SW480 (cell line): ENCODE data around the gene MTRF1.
"Not testable (repeated sequence)": the region's sequence is repeated elsewhere in the genome, so short reads cannot be mapped to it uniquely, and the experiment has no call there.

Source experiments
- DNase-seq: peaks from one replicate; pipeline ENCODE4 v3.0.0-alpha.2; 2016; ENCODE audit warnings: low spot score

Gene MTRF1

GRCh38 chr13:41177616-41178015, 85.8 kb downstream of the MTRF1 start:
- no peak for DNase-seq

GRCh38 chr13:41175576-41175975, 87.8 kb downstream of the MTRF1 start:
- not testable (repeated sequence) for DNase-seq
